K562 (cell line): ENCODE measurements around the gene DRAXIN. TPM values are rescaled to one million over a fixed set of nuclear protein-coding genes. Genes with fewer than 3 reads are reported as not detected.

Experiments used
- ATAC-seq: fragments of 200-7000 bp; cut with Tn5 transposase; 3 replicates; pipeline ENCODE4 v1.9.1; 2020; ENCODE audit warnings: moderate library complexity
- BruUV-seq: library from RNA; stranded (reverse); fragments of 400-500 nt; replicated peaks from 2 replicates; lab custom pipeline; 2021; lab: Mats Ljungman, UMichigan
- CTCF ChIA-PET: fragments of 300-600 bp; formaldehyde crosslinking; extraction: SDS; loops from one replicate; lab custom pipeline; 2021; ENCODE audit warnings: low intra/inter-chr PET ratio; lab: Yijun Ruan, JAX
- POLR2A ChIA-PET: fragments of 300-600, 350-650 bp; sonication (Branson Sonifier 250); formaldehyde crosslinking; extraction: SDS; loops from one replicate; lab custom pipeline; 2021; ENCODE audit warnings: antibody characterized with exemption, inconsistent platforms; lab: Yijun Ruan, JAX
- DNase-seq, 4 experiments: peaks; one replicate each; pipeline versions ENCODE4 v3.0.0 to v3.0.0-alpha.2; 2011 to 2018; ENCODE audit warnings: low spot score in 3 of 4, mixed read lengths in 3 of 4; ENCODE audit errors: extremely low read depth in 1 of 4
- FAIRE-seq: peaks from 2 replicates; lab custom pipeline; 2011; peaks lifted over from hg19 to GRCh38; lab: Jason Lieb, UNC
- H2AFZ ChIP-seq: 2 replicates; pipeline ENCODE4 v1.6.0; 2011; ENCODE audit warnings: low read depth, low read length, control low read depth, inconsistent platforms
- H3K27ac ChIP-seq: fragments of 200-600 bp; 3 replicates; pipeline ENCODE4 v1.8.0; 2011; ENCODE audit warnings: low read depth, mild to moderate bottlenecking, control low read depth, inconsistent platforms, low read length, moderate library complexity, mixed read lengths; ENCODE audit errors: extremely low read depth
- H3K27me3 ChIP-seq, 2 experiments: fragments of 300-600 bp in 1 of 2; 2 replicates in 1 of 2; 3 replicates in 1 of 2; pipeline versions ENCODE4 v1.6.0 to v1.8.0; 2011; ENCODE audit warnings: inconsistent platforms in 2 of 2, low read length in 2 of 2, mild to moderate bottlenecking in 1 of 2, mixed read lengths in 1 of 2, moderate library complexity in 1 of 2; ENCODE audit not compliant: control insufficient read depth in 2 of 2, insufficient read depth in 2 of 2
- H3K36me3 ChIP-seq: fragments of 300-600 bp; 3 replicates; pipeline ENCODE4 v1.8.0; 2011; ENCODE audit warnings: mild to moderate bottlenecking, low read length, inconsistent platforms; ENCODE audit not compliant: control insufficient read depth, insufficient read depth
- H3K4me1 ChIP-seq, 2 experiments: fragments of 200-600 bp in 1 of 2; replicated peaks in 1 of 2; 2 replicates in 1 of 2; 3 replicates in 1 of 2; pipeline versions ENCODE4 v1.5.1 to v1.8.0; 2011; ENCODE audit warnings: inconsistent platforms in 2 of 2, low read length in 2 of 2, mild to moderate bottlenecking in 1 of 2, mixed read lengths in 1 of 2, moderate library complexity in 1 of 2; ENCODE audit not compliant: control insufficient read depth in 2 of 2, insufficient read depth in 2 of 2
- H3K4me2 ChIP-seq: 2 replicates; pipeline ENCODE4 v1.6.1; 2011; ENCODE audit warnings: low read length, control low read depth, inconsistent platforms, mixed read lengths; ENCODE audit not compliant: insufficient read depth
- H3K4me3 ChIP-seq: fragments of 200-600 bp; sonication (generic), shearing (Covaris generic); 2 replicates; pipeline ENCODE4 v1.5.1; 2016; ENCODE audit warnings: control low read depth, inconsistent platforms
- H3K79me2 ChIP-seq: fragments of 200-600 bp; 3 replicates; pipeline ENCODE4 v1.8.0; 2011; ENCODE audit warnings: low read length, inconsistent platforms; ENCODE audit not compliant: control insufficient read depth, insufficient read depth
- H3K9ac ChIP-seq, 2 experiments: 2 replicates each; pipeline versions ENCODE4 v1.6.0 to v1.6.1; 2011; ENCODE audit warnings: low read depth in 2 of 2, low read length in 2 of 2, control low read depth in 1 of 2, inconsistent platforms in 1 of 2, mild to moderate bottlenecking in 1 of 2, mixed read lengths in 1 of 2; ENCODE audit not compliant: insufficient read depth in 1 of 2
- H3K9me1 ChIP-seq: one replicate; pipeline ENCODE4 v1.6.0; 2011; ENCODE audit warnings: inconsistent platforms, mild to moderate bottlenecking, low read length, moderate library complexity; ENCODE audit not compliant: control insufficient read depth, insufficient read depth
- H3K9me3 ChIP-seq: replicated peaks from 2 replicates; pipeline ENCODE4 v1.5.1; 2011; ENCODE audit warnings: low read depth, low read length, inconsistent platforms; ENCODE audit not compliant: control insufficient read depth, insufficient read depth
- H4K20me1 ChIP-seq: replicated peaks from 2 replicates; pipeline ENCODE4 v1.6.1; 2011; ENCODE audit warnings: low read length, inconsistent platforms, mixed read lengths; ENCODE audit not compliant: control insufficient read depth, insufficient read depth
- CTBP1 ChIP-seq: fragments of 450-650 bp; IDR thresholded peaks from 2 replicates; pipeline ENCODE4 v1.6.1; 2016; ENCODE audit warnings: borderline replicate concordance
- FOXM1 ChIP-seq, 2 experiments: fragments of 450-650 bp in 1 of 2; sonication (generic) in 1 of 2; formaldehyde crosslinking in 1 of 2; IDR thresholded peaks; 2 replicates each; pipeline versions ENCODE4 v1.6.1 to v1.9.0; 2017 to 2022; ENCODE audit warnings: low read depth in 2 of 2, mild to moderate bottlenecking in 2 of 2, missing genetic modification reagents in 1 of 2, moderate library complexity in 1 of 2
- HNRNPK ChIP-seq: fragments of 200-400 bp; formaldehyde crosslinking; IDR thresholded peaks from one replicate; pipeline ENCODE4 v1.6.1; 2018; ENCODE audit warnings: mild to moderate bottlenecking, low read depth, low read length; ENCODE audit not compliant: poor library complexity, severe bottlenecking
- NFIC ChIP-seq: fragments of 450-650 bp; IDR thresholded peaks from 2 replicates; pipeline ENCODE4 v1.6.1; 2017; ENCODE audit warnings: mild to moderate bottlenecking, inconsistent platforms
- NFYB ChIP-seq: IDR thresholded peaks from 2 replicates; pipeline ENCODE4 v1.6.1; 2011; ENCODE audit warnings: mild to moderate bottlenecking, moderate library complexity; ENCODE audit not compliant: insufficient read length; ENCODE audit errors: extremely low read depth
- RCOR1 ChIP-seq, 2 experiments: IDR thresholded peaks; 2 replicates each; pipeline ENCODE4 v1.6.1; 2012; ENCODE audit warnings: low read depth in 2 of 2, low read length in 2 of 2, borderline replicate concordance in 1 of 2, improper control_type of control experiment in 1 of 2
- SMAD4 ChIP-seq: fragments of 250-450 bp; sonication (Bioruptor Pico); conservative IDR thresholded peaks from 2 replicates; pipeline ENCODE4 v1.8.0; 2021; ENCODE audit warnings: inconsistent platforms, mild to moderate bottlenecking, moderate library complexity
- ZFX ChIP-seq: sonication (generic); formaldehyde crosslinking; IDR thresholded peaks from 2 replicates; pipeline ENCODE4 v1.8.0; 2022; ENCODE audit warnings: mild to moderate bottlenecking, missing genetic modification reagents, moderate library complexity
- WGBS: fragments of 100-300 bp; shearing (Covaris generic); methylation state at CpG from one replicate; pipeline ENCODE4 v1.1.6; 2016; ENCODE audit warnings: low coverage, mixed read lengths; ENCODE audit not compliant: insufficient coverage; ENCODE audit errors: missing lambda C conversion rate; 5-methylcytosine and 5-hydroxymethylcytosine counted together
- in situ Hi-C: fragments of 300-500 bp; cut with MboI; formaldehyde crosslinking; loops from 4 replicates; pipeline ENCODE4 v1.15.0; 2018; ENCODE audit warnings: inconsistent platforms, mixed read lengths
- intact Hi-C: fragments of 100-400 bp; cut with micrococcal nuclease; formaldehyde crosslinking; loops from 2 replicates; pipeline ENCODE4 v1.14.2; 2022
- polyA plus RNA-seq, 8 experiments: library from polyadenylated mRNA; depleted of rRNA in 4 of 8; stranded (reverse) in 5 of 8; unstranded in 3 of 8; fragments of >200 nt; fragmentation: Nextera tagmentation in 2 of 8; fragmentation: Illumina TruSeq in 1 of 8; extraction: Ambion mirVana in 2 of 8; extraction: Trizol in 1 of 8; gene quantifications; 2 replicates each; pipeline versions ENCODE4 v1.2.1 to v1.2.3, GENCODE V29; 2011 to 2014; ENCODE audit warnings: inconsistent platforms in 1 of 8, missing spikeins in 1 of 8
- total RNA-seq, 7 experiments: library from RNA; depleted of rRNA in 6 of 7; stranded (reverse); fragments of >200 nt in 6 of 7; fragmentation: Illumina TruSeq in 2 of 7; extraction: Trizol in 2 of 7; gene quantifications; 2 replicates each; pipeline versions ENCODE4 v1.2.1 to v1.2.3, GENCODE V29; 2011 to 2021; ENCODE audit warnings: low replicate concordance in 1 of 7
- TF ChIP-seq, protein P1 (sequence below): sonication (generic); IDR thresholded peaks from 2 replicates; pipeline ENCODE4 v1.6.1; 2016
- TF ChIP-seq, protein P2 (sequence below): fragments of 250-450 bp; sonication (Bioruptor Pico); IDR thresholded peaks from 2 replicates; pipeline ENCODE4 v1.5.0; 2021

DRAXIN gene
- total and polyA plus RNA-seq, 9 of the 15 experiments (the other 6 are each of a cell fraction or from before 2014, with no cell fraction given) = 0.01 to 0.04 (median 0.01) TPM; not detected in 6

DNA sequence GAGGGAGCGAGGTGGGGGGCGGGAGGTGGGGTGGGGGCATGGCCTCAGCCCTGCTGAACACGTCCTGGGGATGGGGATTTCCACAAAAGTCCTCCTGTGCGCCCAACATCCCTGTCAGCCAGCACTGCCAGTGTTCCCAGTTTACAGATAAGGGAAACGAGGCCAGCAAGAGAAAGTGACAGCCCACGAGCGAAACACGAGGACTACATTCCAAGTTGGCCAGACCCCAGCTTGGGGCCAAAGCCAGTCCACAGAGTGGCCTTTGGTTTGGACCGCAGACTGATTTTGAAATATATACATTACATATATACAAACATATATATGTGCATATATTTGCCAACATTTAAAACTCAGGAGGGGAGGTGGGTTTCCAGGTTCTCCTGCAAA lies 42.3 kb upstream of the DRAXIN start:
- POLR2A ChIA-PET = interaction anchor here (0.5 to 2.2 kb wide), 10 partner anchors 9 to 1398 kb away, joined by 3 to 13 read pairs (median 4); no protein-coding TSS in a partner anchor
- DNase-seq = no peak
- intact Hi-C loops = no loop called here
- TF ChIP-seq NFIC = peak; percentile 9; the same call in 1 of the 2 replicates
- no peak for TF ChIP-seq FOXM1 (IDR thresholded peaks at IDR 0.05; ENCODE audit: low read depth)
- TF ChIP-seq FOXM1 (CRISPR knock-in tag; IDR thresholded peaks at IDR 0.05; ENCODE audit: low read depth) = no peak
- TF ChIP-seq RCOR1 (IDR thresholded peaks at IDR 0.05; ENCODE audit: borderline replicate concordance in 1 of 2, low read depth in 2 of 2, low read length in 2 of 2) = 0 out of 4 replicates have a peak, but pooled peaks of 1 of the 2 experiments have one; percentile 35
- TF ChIP-seq CTBP1 = no peak
- TF ChIP-seq ZFX (CRISPR knock-in tag) = 0 out of 2 replicates have a peak, but pooled peaks have one; percentile 20
- TF ChIP-seq NFYB = no peak
- no peak for TF ChIP-seq HNRNPK
- no peak for TF ChIP-seq SMAD4 (CRISPR knock-in tag)
- TF ChIP-seq, protein P1, sequence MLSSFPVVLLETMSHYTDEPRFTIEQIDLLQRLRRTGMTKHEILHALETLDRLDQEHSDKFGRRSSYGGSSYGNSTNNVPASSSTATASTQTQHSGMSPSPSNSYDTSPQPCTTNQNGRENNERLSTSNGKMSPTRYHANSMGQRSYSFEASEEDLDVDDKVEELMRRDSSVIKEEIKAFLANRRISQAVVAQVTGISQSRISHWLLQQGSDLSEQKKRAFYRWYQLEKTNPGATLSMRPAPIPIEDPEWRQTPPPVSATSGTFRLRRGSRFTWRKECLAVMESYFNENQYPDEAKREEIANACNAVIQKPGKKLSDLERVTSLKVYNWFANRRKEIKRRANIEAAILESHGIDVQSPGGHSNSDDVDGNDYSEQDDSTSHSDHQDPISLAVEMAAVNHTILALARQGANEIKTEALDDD = no peak
- TF ChIP-seq, protein P2, sequence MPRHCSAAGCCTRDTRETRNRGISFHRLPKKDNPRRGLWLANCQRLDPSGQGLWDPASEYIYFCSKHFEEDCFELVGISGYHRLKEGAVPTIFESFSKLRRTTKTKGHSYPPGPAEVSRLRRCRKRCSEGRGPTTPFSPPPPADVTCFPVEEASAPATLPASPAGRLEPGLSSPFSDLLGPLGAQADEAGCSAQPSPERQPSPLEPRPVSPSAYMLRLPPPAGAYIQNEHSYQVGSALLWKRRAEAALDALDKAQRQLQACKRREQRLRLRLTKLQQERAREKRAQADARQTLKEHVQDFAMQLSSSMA (CRISPR knock-in tag) = no peak

More for the DNA sequence above, 42.3 kb upstream of the DRAXIN start:
- FAIRE-seq (peak; percentile 55), ATAC-seq (no peak)
- H3K9me1 ChIP-seq = no peaks in the 10 kb centered on the region
- CTCF ChIA-PET = interaction anchor here (0.6 to 3.3 kb wide), 4 partner anchors 62 to 244 kb away, joined by 3 to 52 read pairs (median 6); no protein-coding TSS in a partner anchor
- peak overlapping the region; percentile 76 for H3K4me2 ChIP-seq
- H3K79me2 ChIP-seq = no peaks in the 10 kb centered on the region
- H3K9me3 ChIP-seq = no peaks in the 10 kb centered on the region
- peak overlapping the region; percentile 86 for H2AFZ ChIP-seq
- H3K27ac ChIP-seq = no peak overlapping the region
- H3K36me3 ChIP-seq = no peaks in the 10 kb centered on the region
- H3K4me3 ChIP-seq = peak overlapping the region; percentile 22; the same call in 1 of the 2 replicates
- H4K20me1 ChIP-seq = no peaks in the 10 kb centered on the region; the same call in 1 of the 2 replicates
- 12% methylated on average over 8 of the region's 9 CpGs for WGBS
- H3K9ac ChIP-seq = peak overlapping the region in 1 of 2 experiments; percentile 86; a peak in 2 of 4 replicates
- H3K27me3 ChIP-seq = no peaks in the 10 kb centered on the region; a peak in 1 of 5 replicates
- BruUV-seq = no TSS peak
- in situ Hi-C loops = no loop called here
- H3K4me1 ChIP-seq = peaks cover 15 to 54% of the 10 kb centered on the region in 2 experiments; a peak in 4 of 5 replicates
